Measurements from ENCODE around the gene FAM181A. TPM values are rescaled to one million over a fixed set of nuclear protein-coding genes. Genes with fewer than 3 reads are reported as not detected.

FAM181A gene
- total and polyA plus RNA-seq, 9 of the 15 experiments (the other 6 are each of a cell fraction or from before 2014, with no cell fraction given), result not detected

GRCh38 chr14:93959239-93960107 is 32.3 kb downstream of the FAM181A start (continued):
- TF ChIP-seq MTF1 (CRISPR knock-in tag; IDR thresholded peaks at IDR 0.05; ENCODE audit: borderline replicate concordance) (no peak), HDGF (IDR thresholded peaks at IDR 0.05) (no peak), FOSL1 (tag; conservative IDR thresholded peaks at IDR 0.05) (peak; percentile 75), EGR1 (conservative IDR thresholded peaks at IDR 0.05) (0 out of 2 replicates have a peak, but pooled peaks have one; percentile 9), FOS (IDR thresholded peaks at IDR 0.05; ENCODE audit: extremely low read depth, insufficient read length) (peak; percentile 3), ZNF76 (CRISPR knock-in tag; IDR thresholded peaks at IDR 0.05; ENCODE audit: borderline replicate concordance) (no peak), ZNF253 (CRISPR knock-in tag; conservative IDR thresholded peaks at IDR 0.05) (no peak), U2AF2 (optimal IDR thresholded peaks at IDR 0.05; ENCODE audit: low read depth, low read length) (no peak), RNF2 (IDR thresholded peaks at IDR 0.05) (no peak), SMAD4 (CRISPR knock-in tag; conservative IDR thresholded peaks at IDR 0.05) (no peak), ZNF184 (CRISPR knock-in tag; IDR thresholded peaks at IDR 0.05) (no peak), GABPA (tag; conservative IDR thresholded peaks at IDR 0.05; ENCODE audit: low read depth) (peak; percentile 28; the same call in 1 of the 2 replicates), ZNF57 (CRISPR knock-in tag; IDR thresholded peaks at IDR 0.05) (no peak), EWSR1 (IDR thresholded peaks at IDR 0.05; ENCODE audit: borderline replicate concordance, low read depth, partially characterized antibody) (no peak), RAD21 (CRISPR knock-in tag; conservative IDR thresholded peaks at IDR 0.05 in 1 of 2, IDR thresholded peaks at IDR 0.05 in 1 of 2) (no peak)
- TF ChIP-seq, protein P1, sequence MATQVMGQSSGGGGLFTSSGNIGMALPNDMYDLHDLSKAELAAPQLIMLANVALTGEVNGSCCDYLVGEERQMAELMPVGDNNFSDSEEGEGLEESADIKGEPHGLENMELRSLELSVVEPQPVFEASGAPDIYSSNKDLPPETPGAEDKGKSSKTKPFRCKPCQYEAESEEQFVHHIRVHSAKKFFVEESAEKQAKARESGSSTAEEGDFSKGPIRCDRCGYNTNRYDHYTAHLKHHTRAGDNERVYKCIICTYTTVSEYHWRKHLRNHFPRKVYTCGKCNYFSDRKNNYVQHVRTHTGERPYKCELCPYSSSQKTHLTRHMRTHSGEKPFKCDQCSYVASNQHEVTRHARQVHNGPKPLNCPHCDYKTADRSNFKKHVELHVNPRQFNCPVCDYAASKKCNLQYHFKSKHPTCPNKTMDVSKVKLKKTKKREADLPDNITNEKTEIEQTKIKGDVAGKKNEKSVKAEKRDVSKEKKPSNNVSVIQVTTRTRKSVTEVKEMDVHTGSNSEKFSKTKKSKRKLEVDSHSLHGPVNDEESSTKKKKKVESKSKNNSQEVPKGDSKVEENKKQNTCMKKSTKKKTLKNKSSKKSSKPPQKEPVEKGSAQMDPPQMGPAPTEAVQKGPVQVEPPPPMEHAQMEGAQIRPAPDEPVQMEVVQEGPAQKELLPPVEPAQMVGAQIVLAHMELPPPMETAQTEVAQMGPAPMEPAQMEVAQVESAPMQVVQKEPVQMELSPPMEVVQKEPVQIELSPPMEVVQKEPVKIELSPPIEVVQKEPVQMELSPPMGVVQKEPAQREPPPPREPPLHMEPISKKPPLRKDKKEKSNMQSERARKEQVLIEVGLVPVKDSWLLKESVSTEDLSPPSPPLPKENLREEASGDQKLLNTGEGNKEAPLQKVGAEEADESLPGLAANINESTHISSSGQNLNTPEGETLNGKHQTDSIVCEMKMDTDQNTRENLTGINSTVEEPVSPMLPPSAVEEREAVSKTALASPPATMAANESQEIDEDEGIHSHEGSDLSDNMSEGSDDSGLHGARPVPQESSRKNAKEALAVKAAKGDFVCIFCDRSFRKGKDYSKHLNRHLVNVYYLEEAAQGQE (IDR thresholded peaks at IDR 0.05; ENCODE audit: borderline replicate concordance), result no peak
- TF ChIP-seq, protein P1 (CRISPR knock-in tag; IDR thresholded peaks at IDR 0.05; ENCODE audit: low read depth), result no peak
